SU-DHL-6 (cell line): ENCODE measurements around the gene RUNX2.

Experiments
- H2AFZ ChIP-seq: fragments of 200-600 bp; sonication (generic); 2 replicates; pipeline ENCODE4 v1.6.1; 2014; ENCODE audit warnings: low read depth, mild to moderate bottlenecking, moderate library complexity, mixed read lengths, antibody characterized with exemption, low read length; ENCODE audit not compliant: severe bottlenecking
- H3F3A ChIP-seq: fragments of 200-600 bp; shearing (Covaris generic); 2 replicates; pipeline ENCODE4 v1.6.0; 2016; ENCODE audit warnings: antibody characterized with exemption, mild to moderate bottlenecking; ENCODE audit not compliant: insufficient read depth
- H3K27ac ChIP-seq: fragments of 200-600 bp; sonication (generic); 2 replicates; pipeline ENCODE4 v1.5.1; 2016; ENCODE audit warnings: low read depth, mild to moderate bottlenecking, low read length, moderate library complexity, mixed read lengths
- H3K27me3 ChIP-seq: fragments of 200-600 bp; sonication (generic), shearing (Covaris generic); 2 replicates; pipeline ENCODE4 v1.6.0; 2014; ENCODE audit warnings: mild to moderate bottlenecking, low read length
- H3K36me3 ChIP-seq: fragments of 200-600 bp; sonication (generic); 2 replicates; pipeline ENCODE4 v1.6.1; 2014; ENCODE audit warnings: mild to moderate bottlenecking, low read length, mixed read lengths
- H3K4me2 ChIP-seq: fragments of 300-600, 200-600 bp; shearing (Covaris generic), sonication (generic); 2 replicates; pipeline ENCODE4 v1.6.0; 2014; ENCODE audit warnings: low read length, low read depth, mild to moderate bottlenecking; ENCODE audit not compliant: poor library complexity, severe bottlenecking
- H3K4me3 ChIP-seq: fragments of 200-600 bp; sonication (generic); 2 replicates; pipeline ENCODE4 v1.5.1; 2014; ENCODE audit warnings: antibody characterized with exemption, low read length, mild to moderate bottlenecking, mixed read lengths; ENCODE audit not compliant: insufficient read depth, poor library complexity, severe bottlenecking
- H3K79me2 ChIP-seq: fragments of 200-600 bp; sonication (generic); 2 replicates; pipeline ENCODE4 v1.6.1; 2014; ENCODE audit warnings: mild to moderate bottlenecking, low read length, moderate library complexity; ENCODE audit not compliant: insufficient read depth
- H3K9ac ChIP-seq: fragments of 200-600 bp; sonication (generic); 2 replicates; pipeline ENCODE4 v1.7.0; 2014; ENCODE audit warnings: mild to moderate bottlenecking, low read length
- H3K9me2 ChIP-seq: fragments of 200-600 bp; sonication (generic); replicated peaks from 2 replicates; pipeline ENCODE4 v1.6.1; 2014; ENCODE audit warnings: low read length; ENCODE audit not compliant: insufficient read depth
- H3K9me3 ChIP-seq: fragments of 200-600 bp; sonication (generic); 2 replicates; pipeline ENCODE4 v1.6.1; 2014; ENCODE audit warnings: low read length, mixed read lengths; ENCODE audit not compliant: insufficient read depth
- H4K20me1 ChIP-seq: fragments of 200-600 bp; sonication (generic); 2 replicates; pipeline ENCODE4 v1.6.1; 2014; ENCODE audit warnings: low read depth, mild to moderate bottlenecking, antibody characterized with exemption, low read length, moderate library complexity, mixed read lengths
- EZH2phosphoT487 ChIP-seq: fragments of 200-600 bp; sonication (generic), shearing (Covaris generic); conservative IDR thresholded peaks from 2 replicates; pipeline ENCODE4 v1.6.1; 2018; ENCODE audit warnings: mild to moderate bottlenecking, antibody characterized with exemption, low read length, moderate library complexity, mixed read lengths
- TF ChIP-seq, protein P1 (sequence below): fragments of 200-600 bp; sonication (generic); IDR thresholded peaks from one replicate; pipeline ENCODE4 v1.5.1; 2017; ENCODE audit warnings: antibody characterized with exemption, mild to moderate bottlenecking, low read length, moderate library complexity; ENCODE audit not compliant: insufficient read depth, poor library complexity, severe bottlenecking

The RUNX2 gene

DNA sequence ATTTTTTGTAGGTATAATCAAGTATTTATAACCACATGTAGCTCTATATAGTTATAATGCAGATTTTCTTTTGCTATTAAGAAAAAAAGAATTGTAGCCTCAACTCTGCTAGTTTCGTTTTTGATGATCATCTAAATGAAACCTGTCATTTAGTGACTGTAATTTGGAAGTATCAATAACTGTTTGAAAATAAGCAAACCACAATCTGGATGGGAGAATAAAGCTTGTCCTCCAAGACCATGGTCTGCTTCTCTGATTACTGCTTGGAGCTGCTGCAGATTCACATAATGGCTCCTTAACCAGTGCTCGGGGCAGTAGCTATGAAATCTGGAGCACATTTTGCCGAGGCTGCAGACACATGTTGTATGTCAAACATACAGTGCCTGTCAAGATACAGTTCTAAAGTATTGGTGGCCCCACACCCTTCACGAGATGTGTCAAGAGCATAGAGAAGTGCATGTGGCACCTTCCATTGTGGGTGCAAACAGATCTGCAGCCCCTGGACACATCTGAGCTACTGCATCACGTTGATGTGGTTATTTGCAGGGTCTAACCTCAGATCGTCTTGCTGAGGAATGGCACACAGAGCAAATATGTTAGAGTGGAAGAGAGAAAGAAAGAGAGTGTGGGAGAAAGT is 305.3 kb downstream of the RUNX2 start:
- H3K9me2 ChIP-seq = no peaks in the 10 kb centered on the region
- TF ChIP-seq, protein P1, sequence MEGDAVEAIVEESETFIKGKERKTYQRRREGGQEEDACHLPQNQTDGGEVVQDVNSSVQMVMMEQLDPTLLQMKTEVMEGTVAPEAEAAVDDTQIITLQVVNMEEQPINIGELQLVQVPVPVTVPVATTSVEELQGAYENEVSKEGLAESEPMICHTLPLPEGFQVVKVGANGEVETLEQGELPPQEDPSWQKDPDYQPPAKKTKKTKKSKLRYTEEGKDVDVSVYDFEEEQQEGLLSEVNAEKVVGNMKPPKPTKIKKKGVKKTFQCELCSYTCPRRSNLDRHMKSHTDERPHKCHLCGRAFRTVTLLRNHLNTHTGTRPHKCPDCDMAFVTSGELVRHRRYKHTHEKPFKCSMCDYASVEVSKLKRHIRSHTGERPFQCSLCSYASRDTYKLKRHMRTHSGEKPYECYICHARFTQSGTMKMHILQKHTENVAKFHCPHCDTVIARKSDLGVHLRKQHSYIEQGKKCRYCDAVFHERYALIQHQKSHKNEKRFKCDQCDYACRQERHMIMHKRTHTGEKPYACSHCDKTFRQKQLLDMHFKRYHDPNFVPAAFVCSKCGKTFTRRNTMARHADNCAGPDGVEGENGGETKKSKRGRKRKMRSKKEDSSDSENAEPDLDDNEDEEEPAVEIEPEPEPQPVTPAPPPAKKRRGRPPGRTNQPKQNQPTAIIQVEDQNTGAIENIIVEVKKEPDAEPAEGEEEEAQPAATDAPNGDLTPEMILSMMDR = no peak
- no peak for TF ChIP-seq EZH2phosphoT487
- H3F3A ChIP-seq = no peaks in the 10 kb centered on the region
- no peak overlapping the region for H3K9ac ChIP-seq
- no peak overlapping the region for H3K27ac ChIP-seq
- H3K36me3 ChIP-seq = no peaks in the 10 kb centered on the region
- no peaks in the 10 kb centered on the region for H3K27me3 ChIP-seq
- no peak overlapping the region for H3K4me2 ChIP-seq
- no peaks in the 10 kb centered on the region for H3K9me3 ChIP-seq
- no peaks in the 10 kb centered on the region for H3K79me2 ChIP-seq
- no peak overlapping the region for H2AFZ ChIP-seq
- H3K4me3 ChIP-seq = no peak overlapping the region
- H4K20me1 ChIP-seq = no peaks in the 10 kb centered on the region

DNA sequence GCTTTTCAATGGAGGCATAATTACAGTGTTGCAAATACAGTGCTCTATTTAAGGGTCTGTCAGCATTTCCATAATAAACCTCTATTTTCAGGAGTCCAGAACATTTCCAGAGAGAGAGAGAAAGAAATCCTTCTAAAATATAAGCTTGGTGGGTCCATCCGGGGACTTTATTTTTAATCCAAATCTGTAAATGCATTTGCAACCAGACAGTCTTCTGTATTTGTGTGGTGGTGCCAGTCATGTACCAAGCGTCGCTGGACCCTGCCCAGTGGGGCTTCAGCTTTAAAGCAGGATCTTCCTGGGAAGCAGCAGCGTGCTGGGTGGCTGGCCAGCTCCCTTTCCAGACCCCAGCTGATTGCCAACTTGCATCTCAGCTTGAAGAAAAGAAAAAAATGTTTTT is 306.1 kb downstream of the RUNX2 start:
- Histone ChIP-seq H3K27me3 (no peaks in the 10 kb centered on the region), H3K9me3 (no peaks in the 10 kb centered on the region), H4K20me1 (no peaks in the 10 kb centered on the region), H3K79me2 (no peaks in the 10 kb centered on the region), H3F3A (no peaks in the 10 kb centered on the region), H3K36me3 (no peaks in the 10 kb centered on the region), H3K27ac (no peak overlapping the region), H2AFZ (no peak overlapping the region), H3K4me2 (no peak overlapping the region), H3K4me3 (no peak overlapping the region), H3K9me2 (no peaks in the 10 kb centered on the region), H3K9ac (no peak overlapping the region)
- TF ChIP-seq, protein P1 = no peak
- no peak for TF ChIP-seq EZH2phosphoT487

DNA sequence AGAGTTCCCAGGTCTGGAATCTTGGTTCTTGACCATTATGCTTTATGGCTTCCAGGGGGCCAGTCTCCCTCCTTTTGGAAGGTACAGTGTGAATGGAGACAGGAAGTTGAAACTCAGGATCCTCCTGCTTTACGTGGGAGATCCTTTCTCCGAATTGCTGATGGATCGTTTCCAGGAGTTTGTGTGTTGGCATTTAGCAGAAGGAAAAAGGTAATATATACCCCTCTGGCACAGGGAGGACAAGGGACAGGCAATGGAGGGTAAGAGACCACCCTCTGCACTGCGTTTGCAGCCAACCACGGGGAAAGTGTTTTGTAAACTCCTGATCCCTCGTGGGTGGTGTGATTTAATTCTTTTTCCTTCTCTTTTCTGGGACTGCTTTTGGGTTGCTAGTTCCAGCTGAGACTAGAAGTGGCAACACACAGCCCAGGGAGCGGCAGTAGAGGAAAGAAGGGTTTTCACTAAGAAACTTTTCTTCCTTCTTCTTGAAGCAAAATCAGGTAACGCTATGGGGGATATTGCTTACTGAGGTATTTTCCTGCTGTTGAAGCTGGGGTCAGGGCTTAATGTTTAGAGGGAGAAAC is 307.2 kb downstream of the RUNX2 start:
- H3K4me3 ChIP-seq = no peak overlapping the region
- no peaks in the 10 kb centered on the region for H3K79me2 ChIP-seq
- H3K27me3 ChIP-seq = no peaks in the 10 kb centered on the region
- H3K4me2 ChIP-seq = no peak overlapping the region
- H3K9me3 ChIP-seq = no peaks in the 10 kb centered on the region
- H3K27ac ChIP-seq = no peak overlapping the region
- H2AFZ ChIP-seq = no peak overlapping the region
- no peaks in the 10 kb centered on the region for H4K20me1 ChIP-seq
- no peaks in the 10 kb centered on the region for H3K9me2 ChIP-seq
- H3K9ac ChIP-seq = no peak overlapping the region
- H3K36me3 ChIP-seq = no peaks in the 10 kb centered on the region
- no peaks in the 10 kb centered on the region for H3F3A ChIP-seq
- TF ChIP-seq, protein P1 = no peak
- no peak for TF ChIP-seq EZH2phosphoT487
